HepG2 (cell line): ENCODE results near the gene PPP1R16B. TPM values are rescaled to one million over a fixed set of nuclear protein-coding genes. Genes with fewer than 3 reads are reported as not detected.

Source experiments
- AKNA ChIP-seq: sonication (generic); formaldehyde crosslinking; IDR thresholded peaks from 2 replicates; pipeline ENCODE4 v1.4.0; 2020; ENCODE audit warnings: missing genetic modification reagents, borderline replicate concordance
- HOXD1 ChIP-seq: sonication (generic); formaldehyde crosslinking; IDR thresholded peaks from 2 replicates; pipeline ENCODE4 v1.5.0; 2020; ENCODE audit warnings: missing genetic modification reagents
- MEIS2 ChIP-seq: sonication (generic); formaldehyde crosslinking; IDR thresholded peaks from 2 replicates; pipeline ENCODE4 v1.9.0; 2021; ENCODE audit warnings: mild to moderate bottlenecking, missing genetic modification reagents
- MXD3 ChIP-seq: IDR thresholded peaks from 2 replicates; pipeline ENCODE4 v1.6.1; 2016; ENCODE audit warnings: mild to moderate bottlenecking, missing biosample characterization, missing genetic modification reagents
- NAIF1 ChIP-seq: sonication (generic); formaldehyde crosslinking; IDR thresholded peaks from 2 replicates; pipeline ENCODE4 v1.5.0; 2020; ENCODE audit warnings: mild to moderate bottlenecking, missing genetic modification reagents, borderline replicate concordance
- PRDM15 ChIP-seq: sonication (generic); formaldehyde crosslinking; IDR thresholded peaks from 2 replicates; pipeline ENCODE4 v1.4.0; 2020; ENCODE audit warnings: missing genetic modification reagents
- TAF15 ChIP-seq: fragments of 200-400 bp; formaldehyde crosslinking; IDR thresholded peaks from one replicate; pipeline ENCODE4 v1.6.1; 2018; ENCODE audit warnings: mild to moderate bottlenecking, low read depth, low read length; ENCODE audit not compliant: poor library complexity, severe bottlenecking
- TEF ChIP-seq: sonication (generic); formaldehyde crosslinking; IDR thresholded peaks from 2 replicates; pipeline ENCODE4 v1.5.0; 2020; ENCODE audit warnings: missing genetic modification reagents
- TFE3 ChIP-seq: IDR thresholded peaks from 2 replicates; pipeline ENCODE4 v1.6.1; 2016
- ZNF441 ChIP-seq: sonication (generic); formaldehyde crosslinking; IDR thresholded peaks from 2 replicates; pipeline ENCODE4 v1.7.0; 2021; ENCODE audit warnings: missing genetic modification reagents, borderline replicate concordance
- ZNF530 ChIP-seq: sonication (generic); formaldehyde crosslinking; IDR thresholded peaks from 2 replicates; pipeline ENCODE4 v1.5.0; 2020; ENCODE audit warnings: low read depth, mild to moderate bottlenecking, missing genetic modification reagents
- ZNF709 ChIP-seq: sonication (generic); formaldehyde crosslinking; IDR thresholded peaks from 2 replicates; pipeline ENCODE4 v1.5.0; 2020; ENCODE audit warnings: mild to moderate bottlenecking, missing genetic modification reagents
- ZNF841 ChIP-seq: sonication (generic); formaldehyde crosslinking; IDR thresholded peaks from 2 replicates; pipeline ENCODE4 v1.8.1; 2023; ENCODE audit warnings: missing genetic modification reagents, borderline replicate concordance
- ZSCAN21 ChIP-seq: sonication (generic); formaldehyde crosslinking; IDR thresholded peaks from 2 replicates; pipeline ENCODE4 v1.8.0; 2022; ENCODE audit warnings: mild to moderate bottlenecking, missing genetic modification reagents, moderate library complexity, borderline replicate concordance
- polyA plus RNA-seq, 8 experiments: library from polyadenylated mRNA; depleted of rRNA in 3 of 8; stranded (reverse) in 7 of 8; unstranded in 1 of 8; fragments of >200 nt; fragmentation: Illumina TruSeq in 4 of 8; extraction: Trizol in 4 of 8; gene quantifications; 2 replicates each; pipeline versions ENCODE4 v1.2.1 to v1.2.3, GENCODE V29; 2011 to 2016; ENCODE audit warnings: low read depth in 4 of 8, missing spikeins in 1 of 8, mixed read lengths in 1 of 8; ENCODE audit not compliant: insufficient read depth in 1 of 8
- total RNA-seq, 5 experiments: library from RNA; depleted of rRNA; stranded (reverse); fragments of >200 nt; fragmentation: Illumina TruSeq; extraction: Trizol; gene quantifications; 2 replicates each; pipeline ENCODE4 v1.2.3, GENCODE V29; 2016; ENCODE audit warnings: low read depth in 1 of 5

Gene PPP1R16B
- total and polyA plus RNA-seq, 2 of the 13 experiments (the other 11 are each of a cell fraction or from before 2014, with no cell fraction given), result 0.02 to 0.11 TPM

- TF ChIP-seq ZSCAN21 (0 out of 2 replicates have a peak, but pooled peaks have one; percentile 47), TAF15 (no peak), ZNF841 (CRISPR knock-in tag) (0 out of 2 replicates have a peak, but pooled peaks have one; percentile 61), NAIF1 (no peak), ZNF530 (CRISPR knock-in tag) (no peak), MEIS2 (CRISPR knock-in tag) (0 out of 2 replicates have a peak, but pooled peaks have one; percentile 51), TEF (CRISPR knock-in tag) (peak; percentile 64; the same call in 1 of the 2 replicates), PRDM15 (CRISPR knock-in tag) (0 out of 2 replicates have a peak, but pooled peaks have one; percentile 22), ZNF709 (CRISPR knock-in tag) (peak; percentile 57; the same call in 1 of the 2 replicates), TFE3 (CRISPR knock-in tag) (peak; percentile 53; the same call in 1 of the 2 replicates), ZNF441 (0 out of 2 replicates have a peak, but pooled peaks have one; percentile 61), HOXD1 (peak; percentile 59; the same call in 1 of the 2 replicates), MXD3 (CRISPR knock-in tag) (peak; percentile 48; the same call in 1 of the 2 replicates), AKNA (CRISPR knock-in tag) (no peak)
These were observed 73.4 kb downstream of the PPP1R16B start (continued) for GRCh38 chr20:38878866-38879265.
